Fibroblast of pulmonary artery (primary cell): ENCODE results near the gene AFF1.
A peak's percentile ranks its signal among the peaks of the same experiment; 100 is the strongest.
"Not testable (repeated sequence)": the region's sequence is repeated elsewhere in the genome, so short reads cannot be mapped to it uniquely, and the experiment has no call there.

ENCODE experiments used
- DNase-seq: peaks from one replicate; pipeline ENCODE4 v3.0.0-alpha.2; 2010; ENCODE audit warnings: low read depth
- H3K4me3 ChIP-seq: replicated peaks from 2 replicates; pipeline ENCODE4 v1.5.1; 2011; ENCODE audit warnings: low read depth, mild to moderate bottlenecking, control low read depth, low read length, moderate library complexity
- TF ChIP-seq, protein P1 (sequence below): IDR thresholded peaks from 2 replicates; pipeline ENCODE4 v1.5.1; 2011; ENCODE audit warnings: mild to moderate bottlenecking, control low read depth, low read length, inconsistent platforms; ENCODE audit errors: missing control alignments

Gene AFF1

DNA sequence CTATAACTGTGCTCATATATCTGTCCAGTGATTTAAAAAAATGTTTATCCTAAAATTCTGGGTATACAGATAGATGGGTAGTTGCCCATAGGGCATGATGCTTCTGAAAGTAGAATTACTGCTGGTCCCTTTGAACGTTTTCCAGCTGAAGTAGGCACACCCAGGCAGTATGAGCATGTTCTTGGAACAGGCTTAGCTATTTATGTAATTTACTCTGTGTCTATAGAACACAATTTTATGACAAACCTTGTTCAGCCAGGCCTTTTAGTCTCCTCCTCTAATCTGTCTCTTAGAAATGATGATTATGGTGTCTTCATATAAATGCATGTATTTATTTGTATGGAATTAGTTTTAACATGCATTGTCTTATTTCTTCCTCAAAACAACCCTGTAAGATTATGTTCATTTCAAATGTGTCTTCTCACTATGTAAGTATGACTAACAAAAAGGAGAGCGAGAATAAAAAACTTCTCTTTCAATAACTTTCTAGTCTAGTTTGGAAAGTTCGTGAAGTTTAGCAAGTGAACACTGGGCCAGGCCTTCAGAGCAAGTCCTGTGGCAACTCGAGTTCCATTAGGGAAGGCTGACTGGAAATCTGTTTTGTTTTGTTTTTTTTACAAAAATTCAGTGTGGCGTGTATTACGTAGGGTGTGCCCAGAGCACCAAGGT, 142.0 kb downstream of the AFF1 start:
- TF ChIP-seq, protein P1, sequence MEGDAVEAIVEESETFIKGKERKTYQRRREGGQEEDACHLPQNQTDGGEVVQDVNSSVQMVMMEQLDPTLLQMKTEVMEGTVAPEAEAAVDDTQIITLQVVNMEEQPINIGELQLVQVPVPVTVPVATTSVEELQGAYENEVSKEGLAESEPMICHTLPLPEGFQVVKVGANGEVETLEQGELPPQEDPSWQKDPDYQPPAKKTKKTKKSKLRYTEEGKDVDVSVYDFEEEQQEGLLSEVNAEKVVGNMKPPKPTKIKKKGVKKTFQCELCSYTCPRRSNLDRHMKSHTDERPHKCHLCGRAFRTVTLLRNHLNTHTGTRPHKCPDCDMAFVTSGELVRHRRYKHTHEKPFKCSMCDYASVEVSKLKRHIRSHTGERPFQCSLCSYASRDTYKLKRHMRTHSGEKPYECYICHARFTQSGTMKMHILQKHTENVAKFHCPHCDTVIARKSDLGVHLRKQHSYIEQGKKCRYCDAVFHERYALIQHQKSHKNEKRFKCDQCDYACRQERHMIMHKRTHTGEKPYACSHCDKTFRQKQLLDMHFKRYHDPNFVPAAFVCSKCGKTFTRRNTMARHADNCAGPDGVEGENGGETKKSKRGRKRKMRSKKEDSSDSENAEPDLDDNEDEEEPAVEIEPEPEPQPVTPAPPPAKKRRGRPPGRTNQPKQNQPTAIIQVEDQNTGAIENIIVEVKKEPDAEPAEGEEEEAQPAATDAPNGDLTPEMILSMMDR, result no peak
- H3K4me3 ChIP-seq, result no peak overlapping the region

DNA sequence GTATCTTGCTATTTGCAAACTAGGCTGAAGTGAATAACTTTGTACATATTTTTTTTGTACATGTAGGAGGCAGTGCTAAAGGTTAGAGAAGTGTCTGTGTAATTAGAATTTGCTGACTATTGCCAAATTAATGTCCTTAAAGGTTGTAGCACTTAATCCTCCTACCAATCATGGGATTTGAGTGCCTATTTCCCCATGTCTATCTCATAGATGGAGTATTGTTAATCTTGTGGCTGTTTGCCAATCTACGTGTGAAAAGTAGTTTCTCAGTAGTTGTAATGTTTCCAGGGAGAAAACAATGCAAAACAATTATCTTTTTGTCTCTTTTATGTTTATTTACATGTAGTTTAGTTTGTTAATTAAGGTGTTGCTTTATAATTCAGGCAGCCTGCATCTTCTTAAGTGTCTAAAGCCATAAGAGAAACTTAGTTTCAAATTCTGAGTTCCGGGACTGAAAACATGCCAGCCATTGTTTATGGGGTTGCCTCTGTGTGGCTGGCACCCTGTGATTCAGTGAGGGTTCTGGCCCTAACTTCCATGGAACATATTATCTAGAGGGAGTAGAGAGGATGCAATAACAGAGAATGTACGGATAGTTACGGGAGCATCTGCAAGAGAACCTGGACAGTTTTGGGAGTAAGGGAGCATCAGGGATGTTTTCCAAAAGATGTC, 143.2 kb downstream of the AFF1 start:
- peak; percentile 42 for DNase-seq
- no peak overlapping the region for H3K4me3 ChIP-seq
- TF ChIP-seq, protein P1, result no peak

More for the DNA sequence above, 142.0 kb downstream of the AFF1 start:
- DNase-seq, result no peak

DNA sequence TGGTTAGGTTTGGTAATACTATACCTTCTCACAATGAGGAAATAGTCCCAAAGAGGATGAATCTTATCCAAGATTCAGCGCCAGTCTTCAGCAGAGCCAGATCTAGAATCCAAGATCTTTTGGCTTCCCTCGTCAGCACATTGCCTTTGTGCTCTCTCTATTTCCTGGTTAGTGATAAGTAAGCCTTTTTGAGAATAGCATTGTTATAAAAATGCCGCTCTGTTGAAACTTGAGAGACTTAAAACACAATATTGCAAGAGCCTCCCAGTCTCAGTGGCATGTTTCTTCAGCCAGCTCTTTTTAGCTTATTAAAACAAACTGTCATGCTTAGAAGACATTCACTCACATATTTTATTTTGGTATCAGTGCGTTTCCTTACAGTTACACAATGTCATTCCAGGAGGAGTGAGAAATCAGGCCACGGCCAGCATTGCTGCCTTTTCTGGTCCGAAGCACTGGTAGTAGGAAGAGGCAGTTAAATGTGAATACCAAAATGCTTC, 144.2 kb downstream of the AFF1 start:
- DNase-seq, result peak; percentile 94
- TF ChIP-seq, protein P1, result no peak
- peak overlapping the region; percentile 5 for H3K4me3 ChIP-seq

DNA sequence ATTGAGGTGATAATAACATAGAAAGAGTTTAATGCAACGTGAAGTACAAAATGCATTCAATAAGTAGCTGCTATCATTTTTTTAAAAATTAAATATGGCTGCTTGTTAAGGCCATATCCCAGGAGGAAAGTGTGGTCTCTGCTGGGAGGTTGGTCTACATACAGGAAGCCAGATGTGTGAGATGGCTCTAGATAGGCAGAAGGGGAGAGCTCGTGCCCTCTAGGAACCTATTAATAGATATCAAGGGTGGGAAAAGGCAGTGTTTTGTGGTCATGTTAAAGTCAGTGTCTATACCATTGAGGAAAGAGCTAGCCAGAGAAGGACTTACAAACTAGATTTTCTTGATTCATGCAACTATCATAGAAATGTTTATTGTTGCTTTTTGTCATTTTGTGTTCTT, 145.2 kb downstream of the AFF1 start:
- no peak for DNase-seq
- TF ChIP-seq, protein P1, result no peak
- no peak overlapping the region for H3K4me3 ChIP-seq

DNA sequence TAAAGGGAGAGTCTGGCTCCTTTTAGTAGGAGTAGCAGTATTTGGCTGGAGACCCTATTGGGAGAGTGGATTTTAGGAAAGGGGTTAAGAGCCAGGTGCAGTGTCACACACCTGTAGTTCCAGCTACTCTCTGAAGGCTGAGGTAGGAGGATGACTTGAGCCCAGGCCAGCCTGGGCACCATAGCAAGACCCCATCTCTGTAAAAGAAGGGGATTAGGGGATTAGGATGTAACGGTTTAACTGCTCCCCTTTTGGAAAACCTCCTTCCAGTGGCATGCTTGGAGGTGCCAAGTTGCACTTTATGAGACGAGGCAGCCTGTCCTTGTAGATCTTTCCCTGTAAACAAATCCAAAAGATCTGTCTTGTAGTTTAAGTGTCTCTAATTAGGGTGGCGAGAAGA, 145.7 kb downstream of the AFF1 start:
- H3K4me3 ChIP-seq, result no peak overlapping the region
- TF ChIP-seq, protein P1, result no peak
- no peak for DNase-seq

DNA sequence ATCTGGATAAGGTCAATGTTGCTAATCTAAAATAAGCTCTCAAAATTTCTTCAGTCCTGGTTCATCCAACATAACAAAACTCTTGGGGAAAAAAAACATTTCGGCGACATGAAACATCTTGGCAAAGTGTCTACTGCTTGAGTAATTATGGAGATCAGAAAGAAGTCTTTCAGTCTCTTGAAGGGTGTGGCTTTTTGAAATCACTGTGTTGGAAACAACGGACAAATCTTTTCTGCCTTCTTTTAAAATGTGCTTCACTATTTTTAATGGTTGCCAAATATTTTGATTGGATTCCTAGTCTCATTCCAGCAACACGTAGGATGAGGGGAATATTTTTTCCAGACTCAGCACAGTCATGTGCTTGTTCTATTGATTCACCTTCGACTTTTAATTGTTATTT, 147.0 kb downstream of the AFF1 start:
- DNase-seq, result no peak
- TF ChIP-seq, protein P1, result no peak

DNA sequence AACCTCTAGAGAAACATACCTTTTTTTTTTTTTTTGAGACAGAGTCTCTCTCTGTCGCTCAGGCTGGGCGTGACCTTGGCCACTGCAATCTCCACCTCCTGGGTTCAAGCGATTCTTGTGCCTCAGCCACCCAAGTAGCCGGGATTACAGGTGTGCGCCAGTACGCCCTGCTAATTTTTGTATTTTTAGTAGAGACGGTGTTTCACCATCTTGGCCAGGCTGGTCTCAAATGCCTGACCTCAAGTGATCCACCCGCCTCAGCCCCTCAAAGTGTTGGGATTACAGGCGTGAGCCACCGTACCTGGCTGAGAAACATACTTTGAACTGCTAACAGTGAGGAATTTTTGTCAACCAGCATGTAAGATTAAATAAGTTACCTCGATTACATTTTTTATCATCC, 150.9 kb downstream of the AFF1 start:
- not testable (repeated sequence) for H3K4me3 ChIP-seq, DNase-seq

More for the DNA sequence above, 147.0 kb downstream of the AFF1 start:
- H3K4me3 ChIP-seq, result no peak overlapping the region
